Activated B cell treated with CpG ODN at 0.5 μM for 24 hours (primary cell): ENCODE results near the gene PEAK3. TPM values are rescaled to one million over a fixed set of nuclear protein-coding genes. Genes with fewer than 3 reads are reported as not detected.

ENCODE experiments used
- ATAC-seq: fragments of 200-7000 bp; cut with Tn5 transposase; one replicate; pipeline ENCODE4 v1.10.0; 2021; ENCODE audit warnings: low read depth, mild to moderate bottlenecking, moderate library complexity
- CTCF ChIA-PET: fragments of 350-600 bp; sonication (Branson Sonifier 250); formaldehyde crosslinking; loops from one replicate; lab custom pipeline; 2021; ENCODE audit warnings: antibody characterized with exemption; lab: Charles Lee
- POLR2A ChIA-PET: fragments of 350-600 bp; sonication (Branson Sonifier 250); formaldehyde crosslinking; loops from one replicate; lab custom pipeline; 2021; ENCODE audit warnings: antibody characterized with exemption; lab: Charles Lee
- DNase-seq: peaks from one replicate; pipeline ENCODE4 v3.0.0; 2022
- H3K27ac Mint-ChIP-seq: one replicate; pipeline ENCODE4 v1.8.0; 2020; ENCODE audit warnings: mixed read lengths
- H3K27me3 Mint-ChIP-seq: one replicate; pipeline ENCODE4 v1.8.0; 2021; ENCODE audit warnings: mixed read lengths
- H3K36me3 Mint-ChIP-seq: one replicate; pipeline ENCODE4 v1.8.0; 2021; ENCODE audit warnings: low read depth, mixed read lengths
- H3K4me1 Mint-ChIP-seq: one replicate; pipeline ENCODE4 v1.8.0; 2021; ENCODE audit warnings: mixed read lengths
- H3K4me3 Mint-ChIP-seq: one replicate; pipeline ENCODE4 v1.8.0; 2020; ENCODE audit warnings: mild to moderate bottlenecking, mixed read lengths
- H3K9me3 Mint-ChIP-seq: one replicate; pipeline ENCODE4 v1.8.0; 2020; ENCODE audit warnings: mixed read lengths
- CTCF ChIP-seq: fragments of 200-600 bp; IDR thresholded peaks from one replicate; pipeline ENCODE4 v1.8.0; 2022; ENCODE audit warnings: antibody characterized with exemption, mild to moderate bottlenecking
- intact Hi-C: fragments of 100-400 bp; cut with micrococcal nuclease; formaldehyde crosslinking; loops from one replicate; pipeline ENCODE4 v1.15.1; 2024
- total RNA-seq: library from RNA; stranded (reverse); gene quantifications from 2 replicates; pipeline ENCODE4 v1.2.3, GENCODE V29; 2022

Gene PEAK3
- total RNA-seq, 1 donor from 2014 or later = 0.09 TPM

- no peaks in the 10 kb centered on the region for H3K9me3 Mint-ChIP-seq
- H3K4me3 Mint-ChIP-seq = no peak overlapping the region
- no peak for TF ChIP-seq CTCF
- H3K4me1 Mint-ChIP-seq = peaks cover 41% of the 10 kb centered on the region
- no peaks in the 10 kb centered on the region for H3K27me3 Mint-ChIP-seq
- DNase-seq = no peak
- ChIA-PET POLR2A (interaction anchor here (1.0 to 4.1 kb wide), 4 partner anchors 8 to 290 kb away, joined by 3 to 23 read pairs (median 10); no protein-coding TSS in a partner anchor), CTCF (no interaction called here)
- ATAC-seq = no peak
- intact Hi-C loops = no loop called here
- H3K27ac Mint-ChIP-seq = no peak overlapping the region
- peaks cover 9% of the 10 kb centered on the region for H3K36me3 Mint-ChIP-seq
Measured at GRCh38 chr19:2280633-2281264, 1.2 kb downstream of the PEAK3 start.

DNA sequence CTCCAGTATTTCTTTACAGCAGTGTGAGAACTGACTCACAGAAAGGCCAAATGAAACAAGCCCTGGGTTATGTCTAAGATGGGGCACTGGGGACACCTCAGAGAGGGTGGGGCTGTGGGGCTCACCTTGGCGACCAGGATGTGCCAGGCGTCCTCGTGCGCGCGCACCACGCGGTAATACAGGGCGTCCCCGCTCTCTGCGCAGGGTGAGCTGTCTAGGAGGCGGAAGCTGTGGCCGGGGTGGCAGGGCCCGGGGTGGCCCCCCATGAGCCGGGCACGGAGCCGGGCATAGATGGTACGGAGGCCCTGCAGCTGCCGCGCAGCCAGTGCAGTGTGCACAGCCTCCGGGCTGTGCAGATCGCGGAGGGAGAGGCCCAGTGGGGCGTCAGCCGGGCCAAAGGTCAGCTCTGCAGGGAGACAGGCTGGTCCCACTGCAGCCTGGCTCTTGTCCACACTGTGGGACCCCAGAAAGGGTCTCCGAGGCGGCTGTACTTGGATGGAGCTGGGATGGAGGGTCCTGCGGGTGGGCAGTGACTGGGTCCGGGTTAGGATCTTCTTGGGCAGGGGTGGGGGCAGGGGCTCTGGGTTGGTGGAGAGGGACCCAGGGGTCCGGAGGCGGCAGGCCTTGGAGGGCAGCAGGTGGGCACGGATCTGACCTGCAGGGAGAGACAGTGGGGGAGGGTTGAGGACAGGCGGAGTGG lies 3.4 kb downstream of the PEAK3 start:
- intact Hi-C loops = no loop called here
- H3K36me3 Mint-ChIP-seq = peaks cover 23% of the 10 kb centered on the region
- no peak overlapping the region for H3K27ac Mint-ChIP-seq
- no peak for TF ChIP-seq CTCF
- no peak overlapping the region for H3K4me3 Mint-ChIP-seq
- no peaks in the 10 kb centered on the region for H3K27me3 Mint-ChIP-seq
- ATAC-seq (no peak), DNase-seq (no peak)
- ChIA-PET POLR2A (interaction anchor here (0.7 to 4.1 kb wide), 5 partner anchors 10 to 458 kb away, joined by 3 to 23 read pairs (median 7); no protein-coding TSS in a partner anchor), CTCF (interaction anchor here (0.9 to 3.1 kb wide), 2 partner anchors 10 to 333 kb away, joined by 3 to 12 read pairs; no protein-coding TSS in a partner anchor)
- H3K4me1 Mint-ChIP-seq = peaks cover 55% of the 10 kb centered on the region
- H3K9me3 Mint-ChIP-seq = no peaks in the 10 kb centered on the region

DNA sequence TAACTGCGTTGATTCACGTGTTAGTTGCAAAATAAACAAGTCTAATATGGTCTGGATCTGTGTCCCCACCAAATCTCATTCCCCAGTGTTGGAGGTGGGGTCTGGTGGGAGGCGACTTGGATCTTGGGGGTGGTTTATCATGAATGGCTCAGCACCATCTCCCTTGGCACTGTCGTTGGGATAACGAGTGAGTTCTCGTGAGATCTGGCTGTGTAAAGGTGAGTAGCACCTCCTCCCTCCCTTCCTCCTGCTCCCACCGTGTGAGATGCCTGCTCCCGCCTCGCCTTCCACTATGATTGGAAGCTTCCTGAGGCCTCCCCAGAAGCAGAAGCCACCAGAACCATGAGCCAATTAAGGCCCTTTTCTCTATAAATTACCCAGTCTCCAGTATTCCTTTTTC lies 4.8 kb downstream of the PEAK3 start:
- no peak overlapping the region for H3K4me3 Mint-ChIP-seq
- no peaks in the 10 kb centered on the region for H3K27me3 Mint-ChIP-seq
- H3K36me3 Mint-ChIP-seq = peaks cover 34% of the 10 kb centered on the region

DNA sequence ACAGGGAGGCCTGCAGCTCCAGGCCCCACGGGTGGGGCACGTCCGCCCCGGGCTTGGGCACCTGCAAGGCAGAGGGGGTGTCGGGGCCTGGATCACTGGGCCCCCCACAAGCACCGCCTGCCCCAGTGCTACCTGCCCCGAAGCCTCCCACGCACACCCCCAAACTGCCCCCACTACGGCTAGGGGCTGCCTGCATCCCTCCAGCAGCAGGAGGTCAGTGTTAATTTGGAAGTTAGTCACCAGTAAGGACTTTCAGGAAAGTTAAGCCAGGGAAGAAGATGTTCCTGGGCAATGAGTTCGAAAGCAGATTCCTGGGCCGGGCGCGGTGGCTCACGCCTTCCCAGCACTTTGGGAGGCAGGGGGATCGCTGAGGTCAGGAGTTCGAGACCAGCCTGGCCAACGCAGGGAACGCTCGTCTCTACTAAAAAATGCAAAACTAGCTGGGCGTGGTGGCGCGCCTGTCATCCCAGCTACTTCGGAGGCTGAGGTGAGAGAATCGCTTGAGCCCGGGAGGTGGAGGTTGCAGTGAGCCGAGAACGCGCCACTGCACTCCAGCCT lies 5.5 kb downstream of the PEAK3 start:
- peaks cover 39% of the 10 kb centered on the region for H3K36me3 Mint-ChIP-seq
- ATAC-seq = no peak
- no peak for TF ChIP-seq CTCF
- no peak overlapping the region for H3K4me3 Mint-ChIP-seq
- CTCF ChIA-PET = interaction anchor here (1.2 to 3.2 kb wide), 5 partner anchors 12 to 360 kb away, joined by 3 to 16 read pairs (median 6); partner anchors contain the start of gene GADD45B
- H3K4me1 Mint-ChIP-seq = peaks cover 56% of the 10 kb centered on the region
- no peaks in the 10 kb centered on the region for H3K27me3 Mint-ChIP-seq
- intact Hi-C loops = no loop called here
- POLR2A ChIA-PET = interaction anchor here (0.7 to 7.6 kb wide), 5 partner anchors 12 to 51 kb away, joined by 3 to 73 read pairs (median 5); partner anchors contain the start of gene LSM7
- H3K9me3 Mint-ChIP-seq = no peaks in the 10 kb centered on the region
- no peak for DNase-seq
- H3K27ac Mint-ChIP-seq = no peak overlapping the region

More for the DNA sequence above, 4.8 kb downstream of the PEAK3 start:
- DNase-seq = no peak
- intact Hi-C loops = no loop called here
- no peaks in the 10 kb centered on the region for H3K9me3 Mint-ChIP-seq
- ChIA-PET CTCF (interaction anchor here (1.7 to 3.1 kb wide), 2 partner anchors 12 to 116 kb away, joined by 6 to 12 read pairs; no protein-coding TSS in a partner anchor), POLR2A (interaction anchor here (0.7 to 4.1 kb wide), 6 partner anchors 12 to 350 kb away, joined by 3 to 23 read pairs (median 4); partner anchors contain the start of gene LSM7)
- ATAC-seq = no peak
- no peak for TF ChIP-seq CTCF
- peaks cover 58% of the 10 kb centered on the region for H3K4me1 Mint-ChIP-seq
- no peak overlapping the region for H3K27ac Mint-ChIP-seq
